Gastrocnemius medialis (tissue), 4 donors: ENCODE data around the gene DHRS12.

ENCODE experiments used
- CTCF ChIP-seq, 5 experiments: fragments of 450-650 bp in 3 of 5; fragments of 200-600 bp in 2 of 5; sonication (generic) in 2 of 5; IDR thresholded peaks in 4 of 5; conservative IDR thresholded peaks in 1 of 5; 1 replicate in 4 of 5; 2 replicates in 1 of 5; pipeline ENCODE4 v1.5.1; 2016 to 2019; ENCODE audit warnings: antibody characterized with exemption in 5 of 5, mild to moderate bottlenecking in 3 of 5, moderate library complexity in 3 of 5
- POLR2A ChIP-seq, 2 donors: fragments of 450-650 bp; IDR thresholded peaks; one replicate each; pipeline ENCODE4 v1.6.1; 2017; ENCODE audit warnings: antibody characterized with exemption in 2 of 2, mild to moderate bottlenecking in 2 of 2, moderate library complexity in 2 of 2

- TF ChIP-seq CTCF (IDR thresholded peaks at IDR 0.05 in 4 of 5, conservative IDR thresholded peaks at IDR 0.05 in 1 of 5) (no peak), POLR2A (IDR thresholded peaks at IDR 0.05) (no peak)
Observed at GRCh38 chr13:51795419-51795818, 8.5 kb downstream of the DHRS12 start.
